Dedifferentiated amniotic fluid mesenchymal stem cell (primary cell): ENCODE results near the gene UNCX.

Experiments used
- DNase-seq: peaks from one replicate; pipeline ENCODE4 v3.0.0-alpha.2; 2016; ENCODE audit errors: extremely low spot score

Gene UNCX

GRCh38 chr7:1243964-1244416, 11.3 kb downstream of the UNCX start:
- DNase-seq, result no peak

- no peak for DNase-seq
These were observed 12.2 kb downstream of the UNCX start for GRCh38 chr7:1244700-1245523.

DNA sequence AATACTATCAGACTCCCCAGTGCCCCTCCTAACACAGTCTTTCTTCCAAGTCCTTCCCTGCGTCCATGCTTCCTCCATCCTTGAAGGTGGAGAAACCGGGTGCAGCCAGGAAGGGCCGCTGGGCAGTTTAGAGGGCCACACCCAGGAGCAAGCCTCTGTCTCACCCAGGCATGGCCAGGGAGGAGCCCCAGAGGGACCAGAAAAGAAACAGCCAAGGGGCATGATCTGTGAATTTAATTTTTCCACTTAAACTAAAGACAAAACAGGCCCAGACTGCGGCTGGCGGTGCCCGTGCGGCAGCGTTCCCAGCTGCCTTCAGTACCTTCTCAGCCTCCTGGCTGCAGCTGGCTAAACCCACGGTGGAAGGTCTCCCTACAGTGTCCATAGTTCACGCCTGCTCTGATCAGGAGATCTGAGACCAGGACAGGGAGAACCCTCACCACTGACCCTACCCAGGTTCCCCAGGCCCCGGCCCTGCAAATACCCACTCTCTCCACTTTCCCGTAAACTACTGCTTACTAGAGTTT, 12.9 kb downstream of the UNCX start:
- DNase-seq, result no peak

GRCh38 chr7:1246160-1246870, 13.6 kb downstream of the UNCX start:
- no peak for DNase-seq

- DNase-seq, result no peak
These were observed 14.3 kb downstream of the UNCX start for GRCh38 chr7:1246871-1247526.

GRCh38 chr7:1247527-1248041, 14.9 kb downstream of the UNCX start:
- no peak for DNase-seq

- no peak for DNase-seq
These were observed 15.7 kb downstream of the UNCX start for GRCh38 chr7:1248143-1248915.

DNA sequence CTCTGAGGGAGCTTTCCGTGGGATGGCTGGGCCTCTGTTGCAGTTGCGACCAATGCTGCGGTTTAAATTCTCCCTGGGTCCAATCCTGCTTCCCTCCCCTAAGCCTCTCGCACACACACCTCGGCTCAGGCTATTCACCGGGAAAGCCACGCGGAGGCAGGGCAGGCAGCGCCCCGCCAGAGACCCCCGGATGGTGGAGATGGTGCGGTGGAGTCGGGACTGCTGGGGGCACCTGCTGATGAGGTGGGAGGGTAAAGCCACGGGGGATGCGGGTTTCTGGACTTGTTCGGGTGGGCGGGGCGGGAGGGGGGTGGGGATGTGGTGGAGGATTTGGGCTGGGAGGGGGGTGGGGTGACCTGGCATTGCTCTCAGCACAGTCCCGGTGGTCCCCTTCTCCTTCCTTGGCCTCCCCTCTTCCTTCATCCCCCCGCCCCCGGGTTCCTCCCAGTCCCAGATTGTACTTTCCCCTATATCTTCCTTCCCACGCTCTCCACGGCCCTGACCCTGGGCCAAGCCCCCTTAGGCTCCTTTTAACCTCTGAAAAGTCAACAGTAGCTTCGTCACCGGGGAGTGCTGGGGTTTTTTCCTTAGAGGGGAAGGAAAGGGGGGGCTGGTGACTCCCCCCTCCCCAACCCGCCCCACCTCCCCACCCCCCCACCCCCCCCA, 16.4 kb downstream of the UNCX start:
- no peak for DNase-seq

- DNase-seq, result no peak
These were observed 17.1 kb downstream of the UNCX start for GRCh38 chr7:1249731-1250130.

- no peak for DNase-seq
These were observed 18.2 kb downstream of the UNCX start for GRCh38 chr7:1250901-1251300.

DNA sequence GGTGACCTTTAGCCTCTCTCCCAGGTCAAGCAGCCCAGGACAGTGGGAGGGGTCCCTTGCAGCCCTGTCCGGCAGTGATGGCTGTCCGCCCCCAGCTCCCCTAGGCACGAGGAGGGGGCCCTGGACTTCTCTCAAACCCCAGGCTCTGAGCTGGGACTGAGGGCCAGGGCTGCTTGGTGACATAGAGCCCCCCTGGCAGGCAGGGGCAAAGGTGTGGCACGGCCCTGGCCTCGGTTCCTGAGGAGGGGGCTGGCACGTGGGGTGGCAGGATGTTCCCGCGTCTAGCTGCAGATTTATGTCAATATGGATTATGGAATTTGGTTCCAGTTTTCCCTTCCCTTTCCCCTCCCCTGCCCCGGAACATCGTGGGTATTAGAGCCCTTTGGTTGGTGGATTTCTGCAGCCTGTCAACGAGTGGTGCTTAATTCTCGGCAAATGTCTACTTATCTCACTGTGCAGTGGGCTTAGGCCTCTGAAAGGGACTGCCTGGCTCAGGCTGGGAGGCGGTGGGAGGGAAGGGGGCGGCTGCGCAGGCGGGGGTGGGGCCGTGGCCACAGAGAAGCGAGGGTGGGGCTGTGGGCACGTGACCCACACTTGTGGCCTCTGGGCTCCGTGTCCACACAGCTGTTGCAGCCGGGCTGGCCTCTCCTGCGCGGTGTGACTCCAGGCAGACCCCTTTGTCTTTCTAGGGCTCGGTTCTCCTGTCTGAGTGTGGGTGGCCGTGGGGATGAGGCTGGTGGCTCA, 19.3 kb downstream of the UNCX start:
- DNase-seq, result no peak

DNA sequence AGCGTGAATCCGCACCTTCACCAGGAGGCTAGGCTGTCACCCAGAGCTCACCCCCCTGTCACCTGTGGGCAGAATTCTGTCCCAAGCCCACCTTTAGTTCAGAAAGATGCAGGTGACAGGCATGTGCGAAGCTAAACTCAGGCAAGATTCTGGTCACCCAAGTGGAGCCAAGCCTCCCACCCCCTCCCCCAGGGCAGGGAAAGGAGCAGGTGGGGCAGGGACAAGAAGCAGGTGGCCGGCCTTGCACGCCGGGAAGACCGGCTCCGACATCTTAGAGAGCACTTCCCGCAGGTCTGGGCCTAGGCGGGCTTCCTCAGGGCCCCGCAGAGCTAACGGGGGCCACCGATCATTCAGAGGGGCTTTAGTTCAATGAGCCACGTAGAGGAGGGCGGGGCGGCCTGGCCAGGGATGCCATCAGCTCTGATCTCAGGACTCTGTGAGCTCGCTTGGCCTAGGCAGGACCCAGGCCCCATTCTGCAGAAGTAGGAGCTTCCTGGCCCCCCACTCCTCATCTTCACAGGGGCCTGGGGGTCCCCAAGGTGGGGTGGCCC, 19.9 kb downstream of the UNCX start:
- DNase-seq, result no peak

DNA sequence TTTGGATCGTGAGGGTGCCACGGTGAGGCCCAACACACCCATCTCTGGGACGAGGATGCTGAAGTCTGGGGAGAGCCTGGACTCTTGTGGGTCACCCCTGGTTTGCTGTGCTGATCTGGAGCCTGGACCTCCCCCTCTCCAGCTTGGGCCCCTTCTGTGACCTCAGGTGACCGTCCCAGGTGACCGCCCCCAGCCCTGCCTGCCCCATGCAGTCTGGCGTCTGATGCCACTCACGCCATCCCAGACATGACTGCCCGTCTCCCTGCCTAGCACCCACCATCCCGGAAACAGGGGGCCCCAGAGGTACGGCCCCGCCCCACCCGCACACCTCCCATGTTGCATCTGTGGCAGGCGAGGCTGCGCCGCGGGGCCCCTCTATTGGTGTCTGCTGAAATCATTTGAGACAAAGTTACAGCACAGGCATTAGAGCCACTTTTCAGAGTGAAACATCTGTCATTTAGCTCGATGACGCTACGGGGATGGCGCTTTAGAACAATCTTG, 21.1 kb downstream of the UNCX start:
- DNase-seq, result no peak

- no peak for DNase-seq
These were observed 21.8 kb downstream of the UNCX start for GRCh38 chr7:1254281-1255079.

DNA sequence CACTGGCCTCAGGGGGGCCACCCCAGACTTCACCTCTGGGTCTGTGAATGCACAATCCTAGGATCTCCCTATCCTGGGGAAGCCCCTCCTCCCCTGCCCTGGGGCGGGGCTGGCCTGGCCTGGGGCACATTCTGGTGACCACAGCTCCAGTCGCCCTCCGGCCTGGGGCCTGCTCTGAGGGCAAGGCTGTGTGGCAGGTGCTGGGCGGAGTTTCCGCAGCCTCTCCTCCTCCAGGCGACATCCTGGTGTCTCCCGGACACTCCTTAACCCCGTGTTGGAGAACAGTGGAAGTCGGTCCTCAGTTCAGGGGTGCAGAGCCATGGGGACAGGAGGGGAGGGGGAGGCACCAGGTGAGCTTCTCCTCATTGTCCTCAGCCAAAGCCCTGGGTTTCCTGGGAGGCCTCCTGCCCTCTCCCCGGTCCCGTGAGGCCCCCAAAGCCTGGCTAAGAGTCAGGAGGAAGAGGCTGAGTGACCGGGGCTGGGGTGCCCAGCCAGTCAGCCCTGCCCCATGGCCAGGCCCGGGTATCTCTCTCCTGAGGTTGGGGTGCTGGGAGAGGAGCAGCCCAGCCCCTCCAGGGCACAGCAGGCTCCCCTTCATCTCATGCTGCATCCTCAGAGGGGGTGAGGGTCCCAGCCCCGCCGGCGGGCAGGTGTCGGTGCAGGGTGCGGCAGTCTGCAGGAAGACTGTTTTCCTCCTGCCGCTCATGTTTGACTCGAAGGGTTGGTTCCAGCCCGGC, 22.6 kb downstream of the UNCX start:
- no peak for DNase-seq

DNA sequence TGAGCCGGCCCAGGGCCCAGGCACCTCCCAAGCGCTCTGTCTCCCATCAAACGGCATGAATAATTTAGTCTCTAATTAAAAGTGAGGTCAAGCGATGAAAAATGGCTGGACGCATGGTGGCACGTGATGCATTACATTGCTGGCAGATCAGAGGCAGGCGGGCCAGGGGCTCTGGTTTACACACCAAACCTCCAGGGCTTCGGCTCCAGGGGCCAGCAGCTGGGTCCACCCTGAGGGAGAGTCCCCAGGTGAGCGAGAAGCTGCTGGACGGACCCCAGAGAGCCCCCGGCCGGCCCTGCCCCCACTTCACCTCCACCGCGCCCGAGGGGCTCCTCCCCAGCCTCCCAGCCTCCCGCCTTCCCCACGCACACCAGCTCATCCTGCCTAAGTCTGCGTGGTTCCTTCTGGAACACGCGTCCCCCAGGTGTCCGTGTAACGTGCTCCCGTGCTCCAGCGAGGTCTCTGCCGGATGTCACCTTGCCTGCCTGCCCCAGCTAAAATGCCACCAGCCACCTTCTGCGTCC, 23.2 kb downstream of the UNCX start:
- no peak for DNase-seq

DNA sequence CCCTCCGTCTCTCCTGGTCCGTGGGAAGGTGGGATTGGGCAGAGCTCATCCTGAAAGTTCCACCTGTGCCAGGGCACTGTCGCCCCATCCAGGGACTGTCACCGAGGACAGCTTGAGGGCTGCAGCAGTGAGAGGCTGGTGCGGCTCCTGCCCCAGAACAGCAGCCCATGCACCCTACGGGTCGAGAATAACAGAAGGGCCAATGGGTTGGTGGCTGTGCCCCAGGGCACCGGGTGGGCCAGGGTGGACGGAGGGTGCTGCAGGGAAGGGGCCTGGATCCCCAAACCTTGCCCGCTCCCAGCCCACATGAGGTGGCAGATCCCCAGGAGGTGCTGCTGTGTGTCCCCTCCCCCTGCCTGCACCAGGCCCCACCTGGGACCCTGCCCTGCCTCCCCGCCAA, 23.9 kb downstream of the UNCX start:
- DNase-seq, result no peak

- DNase-seq, result no peak
These were observed 24.5 kb downstream of the UNCX start for GRCh38 chr7:1257221-1257620.
